Fibroblast of lung (primary cell): ENCODE data around the gene TSPAN5. TPM values are rescaled to one million over a fixed set of nuclear protein-coding genes. Genes with fewer than 3 reads are reported as not detected.

ENCODE experiments used
- DNase-seq, 2 donors: peaks; one replicate each; pipeline versions ENCODE4 v3.0.0 to v3.0.0-alpha.2; 2010; ENCODE audit warnings: low read depth in 2 of 2
- H2AFZ ChIP-seq: 2 replicates; pipeline ENCODE4 v1.5.1; 2012; ENCODE audit warnings: low read length, control low read depth, inconsistent platforms
- H3K27ac ChIP-seq: 2 replicates; pipeline ENCODE4 v1.5.1; 2011; ENCODE audit warnings: low read length, control low read depth; ENCODE audit not compliant: insufficient read depth
- H3K27me3 ChIP-seq: 2 replicates; pipeline ENCODE4 v1.5.1; 2011; ENCODE audit warnings: mild to moderate bottlenecking, low read length; ENCODE audit not compliant: control insufficient read depth, insufficient read depth
- H3K36me3 ChIP-seq: 2 replicates; pipeline ENCODE4 v1.5.1; 2011; ENCODE audit warnings: low read length; ENCODE audit not compliant: control insufficient read depth, insufficient read depth
- H3K4me1 ChIP-seq: 2 replicates; pipeline ENCODE4 v1.5.1; 2011; ENCODE audit warnings: low read length; ENCODE audit not compliant: control insufficient read depth, insufficient read depth; ENCODE audit errors: extremely low read depth
- H3K4me2 ChIP-seq: 2 replicates; pipeline ENCODE4 v1.5.1; 2011; ENCODE audit warnings: low read length, control low read depth; ENCODE audit not compliant: insufficient read depth; ENCODE audit errors: extremely low read depth
- H3K4me3 ChIP-seq, 4 experiments: fragments of 200-600 bp in 1 of 4; sonication (generic) in 1 of 4; replicated peaks in 1 of 4; 2 replicates each; pipeline ENCODE4 v1.5.1; 2011 to 2016; ENCODE audit warnings: low read length in 4 of 4, low read depth in 3 of 4, mild to moderate bottlenecking in 3 of 4, control low read depth in 2 of 4, inconsistent platforms in 1 of 4, mixed read lengths in 1 of 4; ENCODE audit not compliant: insufficient read depth in 1 of 4; ENCODE audit errors: control extremely low read depth in 1 of 4
- H3K79me2 ChIP-seq: 2 replicates; pipeline ENCODE4 v1.5.1; 2012; ENCODE audit warnings: mild to moderate bottlenecking, low read length, inconsistent platforms; ENCODE audit not compliant: control insufficient read depth, insufficient read depth
- H3K9ac ChIP-seq: 2 replicates; pipeline ENCODE4 v1.5.1; 2011; ENCODE audit warnings: mild to moderate bottlenecking, low read length, control low read depth; ENCODE audit not compliant: insufficient read depth
- H3K9me3 ChIP-seq: 2 replicates; pipeline ENCODE4 v1.5.1; 2012; ENCODE audit warnings: low read depth, low read length; ENCODE audit not compliant: control insufficient read depth, insufficient read depth
- H4K20me1 ChIP-seq: 2 replicates; pipeline ENCODE4 v1.5.1; 2011; ENCODE audit warnings: low read length; ENCODE audit not compliant: control insufficient read depth, insufficient read depth; ENCODE audit errors: extremely low read depth
- EZH2 ChIP-seq: IDR thresholded peaks from 2 replicates; pipeline ENCODE4 v1.5.1; 2012; ENCODE audit warnings: low read length, control low read depth, mild to moderate bottlenecking; ENCODE audit errors: missing control alignments
- polyA plus RNA-seq, 2 donors: library from polyadenylated mRNA; depleted of rRNA in 1 of 2; stranded (reverse) in 1 of 2; unstranded in 1 of 2; fragments of >200 nt; gene quantifications; 2 replicates each; pipeline ENCODE4 v1.2.1, GENCODE V29; 2011 to 2012; ENCODE audit warnings: missing spikeins in 1 of 2
- total RNA-seq: library from RNA; depleted of rRNA; stranded (reverse); fragments of >200 nt; gene quantifications from 2 replicates; pipeline ENCODE4 v1.2.1, GENCODE V29; 2014
- TF ChIP-seq, protein P1 (sequence below), 2 donors: IDR thresholded peaks in 1 of 2; conservative IDR thresholded peaks in 1 of 2; 1 replicate in 1 of 2; 2 replicates in 1 of 2; pipeline ENCODE4 v1.5.1; 2011 to 2012; ENCODE audit warnings: low read length in 2 of 2, control low read depth in 1 of 2, inconsistent platforms in 1 of 2, low read depth in 1 of 2, mild to moderate bottlenecking in 1 of 2

TSPAN5 gene
- total and polyA plus RNA-seq, 2 donors (not counting 1 experiment from before 2014, with no cell fraction given), result 109 to 129 TPM

DNA sequence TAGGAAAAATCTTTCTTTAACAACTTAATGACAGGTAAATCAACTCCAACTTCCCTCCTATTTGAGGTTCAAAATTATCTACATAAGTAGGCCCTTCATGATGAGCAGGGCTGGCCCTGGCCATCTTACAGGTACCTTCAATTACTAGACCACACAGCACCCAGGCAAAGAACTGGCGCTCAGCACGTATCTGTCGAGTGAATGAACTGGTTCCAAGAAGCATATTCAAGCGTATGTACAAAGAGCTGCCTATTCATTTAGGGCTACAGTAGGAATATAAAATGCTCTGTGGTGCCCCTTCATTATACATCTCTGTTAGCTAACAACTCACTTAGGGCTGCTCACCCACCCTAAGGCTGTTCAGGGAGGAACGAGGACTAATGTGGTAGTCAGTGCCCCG, 48.0 kb downstream of the TSPAN5 start:
- Histone ChIP-seq H3K79me2 (peaks cover 92% of the 10 kb centered on the region), H3K9me3 (no peaks in the 10 kb centered on the region), H3K27ac (no peak overlapping the region), H2AFZ (no peak overlapping the region), H3K4me3 (no peak overlapping the region), H3K4me2 (no peak overlapping the region), H3K36me3 (no peaks in the 10 kb centered on the region), H3K9ac (no peak overlapping the region), H3K4me1 (peaks cover 3% of the 10 kb centered on the region), H3K27me3 (no peaks in the 10 kb centered on the region), H4K20me1 (no peaks in the 10 kb centered on the region)
- no peak for TF ChIP-seq EZH2
- TF ChIP-seq, protein P1, sequence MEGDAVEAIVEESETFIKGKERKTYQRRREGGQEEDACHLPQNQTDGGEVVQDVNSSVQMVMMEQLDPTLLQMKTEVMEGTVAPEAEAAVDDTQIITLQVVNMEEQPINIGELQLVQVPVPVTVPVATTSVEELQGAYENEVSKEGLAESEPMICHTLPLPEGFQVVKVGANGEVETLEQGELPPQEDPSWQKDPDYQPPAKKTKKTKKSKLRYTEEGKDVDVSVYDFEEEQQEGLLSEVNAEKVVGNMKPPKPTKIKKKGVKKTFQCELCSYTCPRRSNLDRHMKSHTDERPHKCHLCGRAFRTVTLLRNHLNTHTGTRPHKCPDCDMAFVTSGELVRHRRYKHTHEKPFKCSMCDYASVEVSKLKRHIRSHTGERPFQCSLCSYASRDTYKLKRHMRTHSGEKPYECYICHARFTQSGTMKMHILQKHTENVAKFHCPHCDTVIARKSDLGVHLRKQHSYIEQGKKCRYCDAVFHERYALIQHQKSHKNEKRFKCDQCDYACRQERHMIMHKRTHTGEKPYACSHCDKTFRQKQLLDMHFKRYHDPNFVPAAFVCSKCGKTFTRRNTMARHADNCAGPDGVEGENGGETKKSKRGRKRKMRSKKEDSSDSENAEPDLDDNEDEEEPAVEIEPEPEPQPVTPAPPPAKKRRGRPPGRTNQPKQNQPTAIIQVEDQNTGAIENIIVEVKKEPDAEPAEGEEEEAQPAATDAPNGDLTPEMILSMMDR (conservative IDR thresholded peaks at IDR 0.05 in 1 of 2, IDR thresholded peaks at IDR 0.05 in 1 of 2; ENCODE audit: low read depth in 1 of 2, low read length in 2 of 2), result no peak
- no peak for DNase-seq

DNA sequence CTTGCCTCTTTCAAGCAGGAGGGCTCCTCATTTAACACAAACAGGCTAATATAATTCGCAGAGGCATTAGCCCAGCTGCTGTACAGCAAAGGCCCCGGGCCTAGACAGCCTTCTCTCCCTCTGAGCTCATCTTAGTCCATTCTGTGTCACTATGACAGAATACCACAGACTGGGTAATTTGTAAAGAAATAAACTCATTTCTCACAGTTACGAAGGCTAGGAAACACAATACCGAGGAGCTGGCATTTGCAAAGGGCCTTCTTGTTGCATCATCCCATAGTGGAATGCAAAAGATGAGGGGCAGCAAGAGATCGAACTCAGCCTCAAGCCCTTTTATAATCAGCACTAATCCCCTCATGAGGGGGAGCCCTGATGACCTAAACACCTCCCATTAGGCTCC, 48.5 kb downstream of the TSPAN5 start:
- H3K4me1 ChIP-seq, result peaks cover 3% of the 10 kb centered on the region
- no peak overlapping the region for H3K4me2 ChIP-seq
- TF ChIP-seq EZH2, result no peak
- TF ChIP-seq, protein P1 (conservative IDR thresholded peaks at IDR 0.05 in 1 of 2, IDR thresholded peaks at IDR 0.05 in 1 of 2; ENCODE audit: low read depth in 1 of 2, low read length in 2 of 2), result no peak
- DNase-seq, result peak in 1 of 2 donors; percentile 34
- no peak overlapping the region for H3K9ac ChIP-seq
- H3K79me2 ChIP-seq, result peaks cover 90% of the 10 kb centered on the region
- H3K4me3 ChIP-seq, result no peak overlapping the region
- no peaks in the 10 kb centered on the region for H3K9me3 ChIP-seq
- H3K36me3 ChIP-seq, result no peaks in the 10 kb centered on the region
- no peak overlapping the region for H2AFZ ChIP-seq
- no peak overlapping the region for H3K27ac ChIP-seq
- no peaks in the 10 kb centered on the region for H4K20me1 ChIP-seq
- no peaks in the 10 kb centered on the region for H3K27me3 ChIP-seq

DNA sequence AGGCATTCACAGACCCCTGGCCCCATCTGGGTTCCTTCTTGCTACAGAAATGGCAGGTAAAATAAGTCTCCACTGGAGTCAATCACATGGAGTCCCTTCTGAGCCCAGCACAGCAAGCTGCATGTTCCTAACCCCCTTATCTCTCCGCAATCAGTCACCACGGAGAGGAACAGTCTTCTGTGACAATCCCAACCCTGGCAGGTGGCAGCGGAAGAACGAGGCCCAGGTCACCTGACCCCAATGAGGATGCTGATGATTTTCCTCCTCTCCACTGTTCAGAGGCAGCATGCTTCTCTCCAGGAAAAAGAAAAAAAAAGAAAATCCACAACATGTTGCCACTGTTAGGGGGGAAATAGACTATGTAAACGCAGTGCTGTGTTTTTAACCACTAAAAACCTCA, 50.1 kb downstream of the TSPAN5 start:
- Histone ChIP-seq H3K4me3 (no peak overlapping the region), H3K4me2 (no peak overlapping the region), H3K9ac (no peak overlapping the region), H3K9me3 (no peaks in the 10 kb centered on the region), H3K4me1 (peaks cover 5% of the 10 kb centered on the region), H4K20me1 (no peaks in the 10 kb centered on the region), H3K27me3 (no peaks in the 10 kb centered on the region), H3K79me2 (peaks cover 87% of the 10 kb centered on the region), H3K27ac (no peak overlapping the region), H3K36me3 (no peaks in the 10 kb centered on the region), H2AFZ (no peak overlapping the region)
- TF ChIP-seq, protein P1 (conservative IDR thresholded peaks at IDR 0.05 in 1 of 2, IDR thresholded peaks at IDR 0.05 in 1 of 2; ENCODE audit: low read depth in 1 of 2, low read length in 2 of 2), result no peak
- no peak for TF ChIP-seq EZH2
- DNase-seq, result no peak
